Tibial nerve (tissue), 4 donors: ENCODE results near the gene STAT4.

Source experiments
- CTCF ChIP-seq, 5 experiments: fragments of 200-600 bp in 3 of 5; fragments of 450-650 bp in 2 of 5; sonication (generic) in 3 of 5; IDR thresholded peaks; one replicate each; pipeline ENCODE4 v1.5.1; 2016 to 2019; ENCODE audit warnings: antibody characterized with exemption in 5 of 5, mild to moderate bottlenecking in 3 of 5, moderate library complexity in 2 of 5
- EP300 ChIP-seq, 2 donors: sonication (generic); formaldehyde crosslinking; IDR thresholded peaks; one replicate each; pipeline ENCODE4 v1.6.1; 2017; ENCODE audit warnings: antibody characterized with exemption in 2 of 2, mild to moderate bottlenecking in 1 of 2
- POLR2A ChIP-seq, 2 donors: fragments of 450-650 bp; IDR thresholded peaks; one replicate each; pipeline ENCODE4 v1.6.1; 2017; ENCODE audit warnings: antibody characterized with exemption in 2 of 2, mild to moderate bottlenecking in 2 of 2, moderate library complexity in 2 of 2

- TF ChIP-seq CTCF (IDR thresholded peaks at IDR 0.05): no peak
- TF ChIP-seq POLR2A (IDR thresholded peaks at IDR 0.05): no peak
- TF ChIP-seq EP300 (IDR thresholded peaks at IDR 0.05): no peak
These were observed 118.0 kb downstream of the STAT4 start for GRCh38 chr2:191032588-191033429.
